HL-60 (cell line): ENCODE measurements around the gene HRH1.

Source experiments
- GABPA ChIP-seq: IDR thresholded peaks from 2 replicates; pipeline ENCODE4 v1.6.1; 2012; ENCODE audit warnings: low read depth
- POLR2AphosphoS5 ChIP-seq: IDR thresholded peaks from 2 replicates; pipeline ENCODE4 v1.6.1; 2012; ENCODE audit warnings: low read depth
- TF ChIP-seq, protein P1 (sequence below): IDR thresholded peaks from 2 replicates; pipeline ENCODE4 v1.6.1; 2012; ENCODE audit warnings: low read depth; ENCODE audit not compliant: insufficient replicate concordance
- TF ChIP-seq, protein P2 (sequence below): IDR thresholded peaks from one replicate; pipeline ENCODE4 v1.5.1; 2011; ENCODE audit warnings: low read length, control low read depth, inconsistent platforms; ENCODE audit not compliant: insufficient read depth

DNA sequence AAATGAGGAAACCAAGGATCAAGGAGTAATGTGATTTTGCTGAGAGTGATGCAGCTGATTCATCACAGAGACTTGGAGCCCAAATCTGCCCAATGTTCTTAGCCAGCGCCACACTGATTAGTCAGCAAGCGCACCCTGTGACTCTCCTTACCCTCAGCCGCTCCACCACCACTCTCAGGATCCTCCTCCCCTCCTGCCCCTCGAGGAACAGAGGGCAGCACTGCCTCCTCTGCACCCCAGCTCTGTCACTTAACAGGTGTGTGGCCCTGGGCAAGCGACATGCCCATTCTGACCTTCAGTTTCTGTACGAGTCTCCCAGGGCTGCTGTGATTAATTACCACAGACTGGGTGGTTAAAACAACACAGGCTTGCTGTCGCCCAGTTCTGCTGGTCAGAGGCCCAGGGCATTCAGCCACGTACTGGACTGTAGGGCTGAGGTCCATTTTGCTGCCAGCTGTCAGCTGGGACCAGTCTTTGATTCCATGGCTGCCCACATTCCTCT is 36.1 kb upstream of the HRH1 start:
- TF ChIP-seq, protein P1, sequence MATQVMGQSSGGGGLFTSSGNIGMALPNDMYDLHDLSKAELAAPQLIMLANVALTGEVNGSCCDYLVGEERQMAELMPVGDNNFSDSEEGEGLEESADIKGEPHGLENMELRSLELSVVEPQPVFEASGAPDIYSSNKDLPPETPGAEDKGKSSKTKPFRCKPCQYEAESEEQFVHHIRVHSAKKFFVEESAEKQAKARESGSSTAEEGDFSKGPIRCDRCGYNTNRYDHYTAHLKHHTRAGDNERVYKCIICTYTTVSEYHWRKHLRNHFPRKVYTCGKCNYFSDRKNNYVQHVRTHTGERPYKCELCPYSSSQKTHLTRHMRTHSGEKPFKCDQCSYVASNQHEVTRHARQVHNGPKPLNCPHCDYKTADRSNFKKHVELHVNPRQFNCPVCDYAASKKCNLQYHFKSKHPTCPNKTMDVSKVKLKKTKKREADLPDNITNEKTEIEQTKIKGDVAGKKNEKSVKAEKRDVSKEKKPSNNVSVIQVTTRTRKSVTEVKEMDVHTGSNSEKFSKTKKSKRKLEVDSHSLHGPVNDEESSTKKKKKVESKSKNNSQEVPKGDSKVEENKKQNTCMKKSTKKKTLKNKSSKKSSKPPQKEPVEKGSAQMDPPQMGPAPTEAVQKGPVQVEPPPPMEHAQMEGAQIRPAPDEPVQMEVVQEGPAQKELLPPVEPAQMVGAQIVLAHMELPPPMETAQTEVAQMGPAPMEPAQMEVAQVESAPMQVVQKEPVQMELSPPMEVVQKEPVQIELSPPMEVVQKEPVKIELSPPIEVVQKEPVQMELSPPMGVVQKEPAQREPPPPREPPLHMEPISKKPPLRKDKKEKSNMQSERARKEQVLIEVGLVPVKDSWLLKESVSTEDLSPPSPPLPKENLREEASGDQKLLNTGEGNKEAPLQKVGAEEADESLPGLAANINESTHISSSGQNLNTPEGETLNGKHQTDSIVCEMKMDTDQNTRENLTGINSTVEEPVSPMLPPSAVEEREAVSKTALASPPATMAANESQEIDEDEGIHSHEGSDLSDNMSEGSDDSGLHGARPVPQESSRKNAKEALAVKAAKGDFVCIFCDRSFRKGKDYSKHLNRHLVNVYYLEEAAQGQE = no peak
- TF ChIP-seq, protein P2, sequence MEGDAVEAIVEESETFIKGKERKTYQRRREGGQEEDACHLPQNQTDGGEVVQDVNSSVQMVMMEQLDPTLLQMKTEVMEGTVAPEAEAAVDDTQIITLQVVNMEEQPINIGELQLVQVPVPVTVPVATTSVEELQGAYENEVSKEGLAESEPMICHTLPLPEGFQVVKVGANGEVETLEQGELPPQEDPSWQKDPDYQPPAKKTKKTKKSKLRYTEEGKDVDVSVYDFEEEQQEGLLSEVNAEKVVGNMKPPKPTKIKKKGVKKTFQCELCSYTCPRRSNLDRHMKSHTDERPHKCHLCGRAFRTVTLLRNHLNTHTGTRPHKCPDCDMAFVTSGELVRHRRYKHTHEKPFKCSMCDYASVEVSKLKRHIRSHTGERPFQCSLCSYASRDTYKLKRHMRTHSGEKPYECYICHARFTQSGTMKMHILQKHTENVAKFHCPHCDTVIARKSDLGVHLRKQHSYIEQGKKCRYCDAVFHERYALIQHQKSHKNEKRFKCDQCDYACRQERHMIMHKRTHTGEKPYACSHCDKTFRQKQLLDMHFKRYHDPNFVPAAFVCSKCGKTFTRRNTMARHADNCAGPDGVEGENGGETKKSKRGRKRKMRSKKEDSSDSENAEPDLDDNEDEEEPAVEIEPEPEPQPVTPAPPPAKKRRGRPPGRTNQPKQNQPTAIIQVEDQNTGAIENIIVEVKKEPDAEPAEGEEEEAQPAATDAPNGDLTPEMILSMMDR = no peak
- TF ChIP-seq POLR2AphosphoS5 (no peak), GABPA (no peak)
